Colon (tissue), 2 donors: ENCODE data around the gene SIX3.

Experiments used
- FAIRE-seq: peaks from 2 replicates; lab custom pipeline; 2012; peaks lifted over from hg19 to GRCh38; lab: Jason Lieb, UNC
- donor health status: control.
- donor health status: control.

SIX3 gene

GRCh38 chr2:44957656-44958327, 16.3 kb downstream of the SIX3 start:
- FAIRE-seq, result no peak

- FAIRE-seq, result no peak
Observed at GRCh38 chr2:44959855-44960254, 18.4 kb downstream of the SIX3 start.

DNA sequence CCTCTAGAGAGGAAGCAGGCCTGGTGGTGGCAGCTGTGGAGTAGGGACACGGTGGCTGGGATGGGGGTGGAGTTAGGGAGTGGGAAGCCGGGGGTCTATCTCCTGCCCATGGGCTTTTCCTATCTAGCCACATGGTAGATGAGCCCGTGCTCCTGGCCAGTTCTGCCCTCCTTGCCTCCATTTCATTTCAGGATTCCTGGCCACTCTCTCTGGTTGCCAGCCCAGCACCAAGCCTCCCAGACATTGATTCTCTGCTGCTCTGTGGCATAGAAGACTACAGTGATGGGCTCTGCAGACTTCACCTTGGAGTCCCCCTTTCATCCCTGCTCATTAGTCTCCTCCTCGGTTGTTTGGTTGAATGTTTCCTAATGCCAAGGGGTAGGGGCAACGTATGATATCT, 19.4 kb downstream of the SIX3 start:
- no peak for FAIRE-seq

GRCh38 chr2:44962176-44962695, 20.7 kb downstream of the SIX3 start:
- no peak for FAIRE-seq

GRCh38 chr2:44964752-44965236, 23.3 kb downstream of the SIX3 start:
- no peak for FAIRE-seq

DNA sequence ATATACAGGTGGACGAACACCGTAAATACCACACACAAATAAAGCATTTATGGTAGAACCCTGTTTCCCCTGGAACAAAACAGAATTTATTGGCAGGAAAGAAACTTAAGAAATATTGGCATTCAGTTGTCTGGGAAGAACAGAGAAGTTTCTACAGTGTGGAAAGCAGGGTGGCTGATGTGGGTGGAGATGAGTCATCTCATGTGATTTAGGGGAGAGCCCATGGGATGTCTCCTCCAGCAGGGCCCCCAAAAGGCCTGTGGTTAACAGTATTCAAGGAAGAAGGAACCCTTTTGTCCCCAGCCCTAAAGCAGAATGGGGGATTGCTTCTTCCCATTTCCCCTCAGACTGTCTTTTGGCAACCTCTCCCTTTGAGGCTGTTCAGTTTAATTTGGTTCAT, 24.2 kb downstream of the SIX3 start:
- no peak for FAIRE-seq

GRCh38 chr2:44967056-44967455, 25.6 kb downstream of the SIX3 start:
- FAIRE-seq, result no peak

DNA sequence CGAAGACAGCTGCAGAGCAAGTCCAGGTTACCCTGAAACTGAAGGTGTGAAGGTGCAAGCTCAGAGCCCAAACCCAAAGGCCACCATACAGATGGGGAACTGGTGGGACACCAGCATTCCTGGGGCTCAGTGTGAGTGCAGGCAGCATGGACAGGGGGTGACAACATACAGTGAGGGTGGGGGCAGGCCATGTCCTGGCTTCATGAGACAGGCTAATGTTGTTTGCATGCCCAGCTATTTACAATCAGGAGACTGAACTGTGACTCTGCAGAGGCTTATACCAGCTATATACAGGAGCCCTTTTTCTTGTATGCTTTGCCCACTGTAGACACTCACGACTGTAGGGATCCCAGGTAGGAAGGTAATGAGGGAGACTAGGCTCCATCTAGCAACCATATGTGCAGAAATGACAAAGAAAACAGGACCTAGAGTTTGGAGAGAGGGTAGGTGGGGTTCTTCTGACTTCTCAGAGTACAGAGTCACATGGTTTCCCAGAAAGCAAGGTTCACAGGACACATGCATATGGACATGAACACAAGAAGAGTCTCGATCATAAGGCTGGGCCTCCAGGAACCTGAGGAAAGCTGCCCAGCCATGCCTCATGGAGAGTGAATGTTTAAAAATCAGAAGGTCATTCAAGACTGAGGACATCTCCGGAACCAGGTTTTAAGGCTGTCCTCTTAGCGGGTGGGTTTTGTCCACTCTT, 26.4 kb downstream of the SIX3 start:
- no peak for FAIRE-seq

DNA sequence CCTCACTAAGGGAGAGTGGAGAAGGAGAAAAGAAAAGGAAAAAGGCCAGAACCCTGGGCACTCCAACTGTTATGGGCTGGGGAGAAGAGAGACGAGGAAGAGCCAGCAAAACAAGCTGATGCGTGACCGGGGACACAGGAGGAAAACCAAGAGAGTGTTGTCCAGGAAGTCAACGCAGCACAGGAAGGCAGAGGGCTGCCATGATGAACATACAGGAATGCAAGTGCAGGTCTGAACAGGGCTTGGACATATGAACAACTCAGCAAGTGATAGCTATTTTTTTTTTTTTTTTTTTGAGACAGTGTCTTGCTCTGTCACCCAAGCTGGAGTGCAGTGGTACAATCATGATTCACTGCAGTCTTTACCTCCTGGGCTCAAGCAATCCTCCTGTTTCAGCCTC, 28.4 kb downstream of the SIX3 start:
- FAIRE-seq, result no peak

DNA sequence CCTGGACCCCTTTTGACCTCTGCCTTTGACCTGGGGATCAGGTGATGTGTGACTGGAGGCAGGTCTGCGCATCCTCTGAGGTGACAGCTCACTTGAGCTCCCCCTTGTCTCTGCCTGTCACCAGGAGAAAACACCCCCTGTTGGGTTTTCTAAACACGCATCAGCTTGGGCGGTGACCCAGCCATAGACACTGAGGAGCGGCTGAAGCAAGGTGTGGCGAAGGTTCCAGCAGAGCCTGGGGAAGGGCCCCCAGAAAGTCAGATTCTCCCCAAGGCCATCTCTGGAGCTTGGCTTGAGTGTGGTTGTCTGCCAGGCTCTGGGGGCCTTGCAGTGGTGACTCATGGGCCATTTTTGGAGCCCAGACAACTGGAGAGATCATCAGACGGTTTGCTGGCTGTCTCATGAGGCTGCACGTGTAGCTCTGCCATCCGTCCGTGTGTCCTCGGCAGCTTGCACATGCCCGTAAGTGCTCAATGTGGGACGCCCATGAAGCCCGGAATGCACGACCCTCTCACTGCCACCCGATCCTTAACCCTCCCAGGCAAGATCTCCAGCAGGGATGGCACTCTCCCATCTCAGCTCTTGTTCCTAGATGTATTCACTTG, 29.4 kb downstream of the SIX3 start:
- FAIRE-seq, result no peak

GRCh38 chr2:44972771-44973535, 31.5 kb downstream of the SIX3 start:
- no peak for FAIRE-seq

DNA sequence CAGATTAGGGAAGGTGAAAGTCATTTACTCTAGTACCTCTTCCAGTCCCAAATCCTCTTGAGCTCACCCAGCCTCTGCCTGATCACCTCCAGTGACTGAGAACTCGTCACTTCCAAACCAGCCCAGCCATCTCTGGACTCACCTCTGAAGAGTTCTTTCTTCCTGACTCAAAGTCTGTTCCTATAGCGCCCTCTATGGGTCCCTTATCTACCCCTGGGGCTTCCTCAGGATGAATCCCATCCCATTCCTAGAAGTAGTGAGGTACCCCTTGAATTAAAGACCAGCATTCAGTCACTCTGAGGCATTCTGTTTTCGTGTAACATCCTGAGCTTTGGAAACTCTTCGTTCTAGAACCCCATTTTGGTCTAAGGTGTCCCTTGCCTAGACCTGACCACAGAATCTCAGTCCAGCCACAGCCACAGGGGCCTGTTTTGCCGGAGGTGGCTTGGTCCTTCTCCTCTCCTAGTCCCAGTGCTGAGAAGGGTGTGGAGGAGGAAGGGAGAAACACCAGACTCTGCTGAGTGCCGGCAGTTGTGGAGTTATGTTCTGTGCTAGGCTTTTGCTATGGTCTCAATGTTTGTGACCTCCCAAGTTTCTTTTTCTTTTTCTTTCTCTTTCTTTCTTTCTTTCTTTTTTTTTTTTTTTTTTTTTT, 32.7 kb downstream of the SIX3 start:
- no peak for FAIRE-seq

- FAIRE-seq, result no peak
Observed at GRCh38 chr2:44975571-44976450, 34.3 kb downstream of the SIX3 start.

DNA sequence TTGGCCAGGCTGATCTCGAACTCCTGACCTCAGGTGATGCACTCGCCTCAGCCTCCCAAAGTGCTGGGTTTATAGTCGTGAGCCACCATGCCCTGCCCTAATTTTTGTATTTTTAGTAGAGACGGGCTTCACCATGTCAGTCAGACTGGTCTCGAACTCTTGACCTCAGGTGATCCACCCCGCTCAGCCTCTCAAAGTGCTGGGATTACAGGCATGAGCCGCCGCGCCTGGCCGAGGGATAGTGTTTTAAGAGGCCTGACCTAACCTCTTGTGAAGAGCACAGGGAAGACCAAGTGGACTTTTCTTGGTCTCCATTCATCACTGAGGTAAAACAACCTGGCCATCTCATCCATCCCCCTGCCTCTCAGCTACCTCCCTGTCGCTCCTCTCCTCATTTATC, 38.1 kb downstream of the SIX3 start:
- FAIRE-seq, result no peak

DNA sequence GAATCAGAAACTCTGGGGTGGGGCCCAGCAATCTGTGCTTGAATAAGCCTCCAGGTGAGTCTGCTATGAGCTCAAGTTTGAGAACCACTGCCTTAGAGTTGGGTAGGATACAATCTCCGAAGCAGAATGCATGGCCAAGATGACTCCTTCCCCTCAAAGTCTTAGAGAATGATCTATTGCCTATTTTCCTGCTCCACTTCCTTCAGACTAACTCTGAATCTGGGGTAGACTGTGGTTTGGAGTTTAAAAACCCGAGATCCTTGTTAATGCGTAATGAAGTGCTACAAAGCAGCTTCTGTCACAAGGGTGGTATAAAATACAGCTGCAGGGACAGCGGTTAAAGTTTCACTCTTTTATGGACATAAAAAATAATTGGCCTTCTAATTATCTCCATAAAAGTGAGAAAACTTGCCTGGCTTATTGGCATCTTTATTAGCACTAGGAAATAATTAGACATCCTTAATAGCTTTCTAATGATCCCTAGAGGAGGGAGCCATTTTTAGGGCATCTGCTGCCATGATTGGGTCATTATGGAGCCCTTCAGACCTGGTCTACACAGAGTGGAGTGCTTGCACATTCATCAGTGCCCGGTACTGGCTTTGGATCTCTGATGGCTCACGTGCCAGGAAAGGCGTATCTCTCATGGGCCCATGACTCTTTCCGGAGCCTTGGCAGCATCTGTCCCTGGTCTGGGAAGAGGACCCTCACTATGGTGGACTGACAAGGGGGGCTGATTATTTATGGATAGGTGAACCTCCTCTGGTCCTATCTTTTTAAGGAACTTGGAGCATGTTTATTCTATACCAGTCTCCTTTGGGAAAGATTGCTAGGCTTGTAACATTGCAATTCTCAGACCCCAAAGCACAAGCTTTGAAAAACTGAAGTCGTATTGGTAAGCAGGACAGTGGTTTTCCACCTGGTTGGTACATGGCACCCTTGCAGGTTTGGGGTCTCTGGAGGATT, 39.5 kb downstream of the SIX3 start:
- FAIRE-seq, result no peak

DNA sequence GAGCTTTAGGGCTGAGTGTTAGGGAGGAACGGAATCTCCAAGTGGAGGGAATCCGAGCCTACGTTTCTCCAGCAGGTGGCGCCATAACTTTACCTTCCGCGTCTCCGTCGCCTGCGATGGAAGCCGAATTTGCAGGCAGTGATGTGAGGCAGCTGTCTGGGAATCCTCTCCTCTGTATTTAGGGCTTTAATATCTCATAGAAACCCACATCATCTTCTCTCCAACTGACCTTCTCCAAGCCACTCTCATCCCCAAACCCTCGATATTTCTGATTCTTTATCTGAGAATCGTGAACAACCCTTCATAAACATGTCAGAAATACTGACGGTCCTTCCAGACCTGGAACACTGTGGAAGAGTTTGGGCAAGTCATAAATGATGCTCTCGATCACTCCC, 40.2 kb downstream of the SIX3 start:
- FAIRE-seq, result no peak

DNA sequence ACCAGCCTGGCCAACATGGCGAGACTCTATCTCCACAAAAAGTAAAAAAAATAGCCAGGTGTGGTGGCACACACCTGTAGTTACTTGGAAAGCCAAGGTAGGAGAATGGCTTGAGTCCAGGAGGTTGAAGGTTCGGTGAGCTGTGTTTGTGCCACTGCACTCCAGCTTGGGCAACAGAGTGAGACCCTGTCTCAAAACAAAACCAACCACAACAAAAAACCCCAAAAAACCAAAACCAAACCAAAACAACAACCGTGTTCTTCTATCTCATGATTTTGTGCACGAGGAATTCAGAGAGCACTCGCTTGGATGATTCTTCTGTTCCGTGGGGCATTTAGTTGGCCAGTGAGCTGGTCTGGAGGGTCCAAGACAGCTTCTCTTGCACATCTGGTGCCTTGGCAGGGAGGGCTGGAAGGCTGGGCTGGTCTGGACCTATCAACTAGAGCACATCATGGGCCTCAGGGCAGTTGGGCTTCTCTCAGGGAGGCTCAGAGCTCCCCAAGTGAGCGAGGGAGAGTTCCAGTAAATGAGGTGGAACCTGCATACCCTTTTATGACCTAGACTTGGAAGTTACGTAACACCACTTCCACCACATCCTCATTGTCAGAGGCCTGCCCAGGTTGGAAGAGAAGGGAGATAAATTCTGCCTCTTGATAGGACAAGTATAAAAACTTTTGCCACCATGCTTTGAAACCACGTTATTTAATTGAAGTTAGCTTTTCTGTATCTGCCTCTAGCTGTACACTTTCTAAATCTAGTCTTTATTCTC, 42.5 kb downstream of the SIX3 start:
- no peak for FAIRE-seq

DNA sequence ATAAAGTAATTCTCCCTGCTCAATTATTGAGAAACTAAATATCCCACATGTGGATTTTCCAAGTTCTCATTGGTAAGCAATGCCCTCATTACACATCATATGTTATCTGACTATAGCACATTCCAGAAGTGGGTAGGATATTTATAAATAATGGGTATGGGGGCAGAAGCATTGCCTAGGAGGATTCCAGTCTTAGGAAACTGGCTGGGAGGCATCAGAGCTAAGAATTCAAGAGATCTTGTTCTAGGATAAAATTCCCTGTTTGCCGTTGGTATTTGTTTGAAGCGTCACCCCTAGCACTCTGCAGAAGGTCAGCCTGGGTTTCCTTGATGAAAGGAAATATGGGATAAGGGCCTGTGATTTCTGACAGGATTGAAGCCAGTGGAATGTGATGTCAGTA, 47.7 kb downstream of the SIX3 start:
- no peak for FAIRE-seq

DNA sequence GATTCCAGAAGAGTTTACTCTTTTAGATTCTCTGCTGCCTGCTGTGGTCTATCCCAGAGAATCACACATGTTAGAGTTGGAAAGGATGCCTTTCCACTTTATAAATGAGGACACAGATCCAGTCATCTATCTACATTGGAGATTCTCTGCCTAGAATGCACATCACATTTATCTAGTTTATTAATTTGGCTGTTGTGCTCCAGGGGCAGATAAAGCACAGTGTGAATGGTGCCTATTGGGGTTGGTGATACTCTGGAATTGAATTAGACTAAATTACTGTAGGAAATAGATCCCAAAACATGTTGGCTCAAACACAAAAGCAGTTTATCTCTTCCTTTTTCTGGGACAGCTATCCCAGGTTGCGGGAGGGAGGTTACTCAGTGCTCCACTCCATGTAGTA, 52.9 kb downstream of the SIX3 start:
- FAIRE-seq, result no peak
